CD4-positive, CD25-positive, alpha-beta regulatory T cell (primary cell): ENCODE data around the gene PET100. TPM values are rescaled to one million over a fixed set of nuclear protein-coding genes. Genes with fewer than 3 reads are reported as not detected.

Source experiments
- ATAC-seq, 2 donors: fragments of 150-1000 bp; cut with Tn5 transposase; one replicate each; pipeline ENCODE4 v1.10.0; 2021; ENCODE audit warnings: low read depth in 2 of 2, moderate number of reproducible peaks in 2 of 2, moderate library complexity in 1 of 2
- DNase-seq, 3 donors: peaks; one replicate each; pipeline versions ENCODE4 v3.0.0 to v3.0.0-alpha.2; 2012 to 2022; ENCODE audit warnings: mixed read lengths in 1 of 3
- H3K27ac ChIP-seq: one replicate; pipeline ENCODE4 v1.7.0; 2013; ENCODE audit warnings: mild to moderate bottlenecking, low read length; ENCODE audit not compliant: insufficient read depth, poor library complexity, severe bottlenecking
- H3K27me3 ChIP-seq: one replicate; pipeline ENCODE4 v1.7.0; 2013; ENCODE audit warnings: low read length; ENCODE audit not compliant: control insufficient read depth, insufficient read depth
- H3K36me3 ChIP-seq: one replicate; pipeline ENCODE4 v1.7.0; 2013; ENCODE audit warnings: mild to moderate bottlenecking, low read length, moderate library complexity; ENCODE audit not compliant: control insufficient read depth, insufficient read depth
- H3K4me1 ChIP-seq: 2 replicates; pipeline ENCODE4 v1.7.0; 2013; ENCODE audit warnings: mild to moderate bottlenecking, low read length; ENCODE audit not compliant: insufficient read depth, control insufficient read depth, poor library complexity, severe bottlenecking
- H3K4me3 ChIP-seq: one replicate; pipeline ENCODE4 v1.7.0; 2013; ENCODE audit warnings: low read depth, mild to moderate bottlenecking, low read length, moderate library complexity
- H3K9me3 ChIP-seq, 2 experiments: 1 replicate in 1 of 2; 2 replicates in 1 of 2; pipeline ENCODE4 v1.7.0; 2013; ENCODE audit warnings: low read length in 2 of 2, mild to moderate bottlenecking in 1 of 2, moderate library complexity in 1 of 2; ENCODE audit not compliant: control insufficient read depth in 2 of 2
- H3K27ac Mint-ChIP-seq, 3 donors: one replicate each; pipeline ENCODE4 v1.8.0; 2020 to 2022; ENCODE audit warnings: mild to moderate bottlenecking in 3 of 3, mixed read lengths in 3 of 3, moderate library complexity in 2 of 3
- H3K27me3 Mint-ChIP-seq: one replicate; pipeline ENCODE4 v1.8.0; 2022; ENCODE audit warnings: mild to moderate bottlenecking, mixed read lengths
- H3K36me3 Mint-ChIP-seq: one replicate; pipeline ENCODE4 v1.8.0; 2020; ENCODE audit warnings: mixed read lengths
- H3K4me1 Mint-ChIP-seq, 4 donors: one replicate each; pipeline ENCODE4 v1.8.0; 2020 to 2022; ENCODE audit warnings: mixed read lengths in 4 of 4, mild to moderate bottlenecking in 1 of 4
- H3K4me3 Mint-ChIP-seq, 4 donors: one replicate each; pipeline ENCODE4 v1.8.0; 2020 to 2022; ENCODE audit warnings: mild to moderate bottlenecking in 4 of 4, mixed read lengths in 4 of 4, moderate library complexity in 3 of 4
- H3K9me3 Mint-ChIP-seq, 7 donors: one replicate each; pipeline ENCODE4 v1.8.0; 2020 to 2022; ENCODE audit warnings: mixed read lengths in 7 of 7, mild to moderate bottlenecking in 3 of 7, moderate library complexity in 2 of 7
- polyA plus RNA-seq, 4 donors: library from polyadenylated mRNA; unstranded; fragments of 300-500 nt; fragmentation: Illumina TruSeq; gene quantifications; one replicate each; pipeline ENCODE4 v1.2.3, GENCODE V29; 2021
- total RNA-seq: library from RNA; stranded (reverse); gene quantifications from one replicate; pipeline ENCODE4 v1.2.3, GENCODE V29; 2022

PET100 gene
- total and polyA plus RNA-seq, 5 donors from 2014 or later, result 116 to 500 (median 298) TPM

DNA sequence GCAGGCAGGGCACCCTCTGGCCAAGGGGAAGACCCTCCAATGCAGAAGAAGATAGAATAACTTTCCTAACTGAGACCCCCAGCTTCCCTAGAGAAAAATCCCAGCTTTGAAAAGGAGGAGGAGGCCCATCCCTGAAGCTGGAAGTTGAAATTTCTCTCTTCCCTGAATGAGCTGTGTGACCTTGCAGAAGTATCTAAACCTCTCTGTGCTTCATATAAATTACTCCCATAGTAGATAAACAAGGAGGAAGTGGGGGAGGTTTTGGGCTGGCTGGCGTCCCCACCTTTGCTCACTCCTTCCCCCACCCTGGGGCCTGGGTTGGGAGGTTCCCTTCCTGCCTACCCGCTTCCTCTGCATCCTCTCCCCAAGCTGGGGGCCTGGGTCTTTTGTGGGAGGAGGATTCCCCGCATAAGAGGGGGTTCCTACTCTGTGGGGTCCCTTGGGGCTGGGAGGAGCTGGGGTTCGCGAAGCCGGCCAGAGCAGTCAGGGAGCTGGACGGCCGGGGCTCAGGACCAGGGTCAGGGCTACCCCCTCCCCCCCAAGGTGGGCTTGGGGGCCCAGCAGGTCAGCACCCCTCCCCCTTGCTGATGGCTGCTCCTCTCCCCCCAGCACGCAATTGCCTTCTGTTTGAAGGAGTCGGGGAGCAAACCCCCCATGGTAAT lies 22.2 kb upstream of the PET100 start:
- H3K4me1 Mint-ChIP-seq, result no peaks in the 10 kb centered on the region
- DNase-seq, result no peak
- H3K27ac Mint-ChIP-seq, result no peak overlapping the region
- Histone ChIP-seq H3K4me1 (no peaks in the 10 kb centered on the region), H3K36me3 (no peaks in the 10 kb centered on the region), H3K9me3 (no peaks in the 10 kb centered on the region), H3K4me3 (no peak overlapping the region), H3K27ac (no peak overlapping the region), H3K27me3 (no peaks in the 10 kb centered on the region)
- H3K9me3 Mint-ChIP-seq, result peaks cover 0 to 1% (median 0%) of the 10 kb centered on the region in 7 donors
- H3K36me3 Mint-ChIP-seq, result no peaks in the 10 kb centered on the region
- no peak overlapping the region for H3K4me3 Mint-ChIP-seq
- ATAC-seq, result no peak
- H3K27me3 Mint-ChIP-seq, result no peaks in the 10 kb centered on the region

- no peaks in the 10 kb centered on the region for H3K36me3 ChIP-seq
- no peak overlapping the region for H3K27ac ChIP-seq
- no peak overlapping the region for H3K27ac Mint-ChIP-seq
- H3K27me3 ChIP-seq, result no peaks in the 10 kb centered on the region
- H3K9me3 ChIP-seq, result no peaks in the 10 kb centered on the region
- peaks cover 0 to 1% (median 0%) of the 10 kb centered on the region in 7 donors for H3K9me3 Mint-ChIP-seq
- H3K4me1 Mint-ChIP-seq, result no peaks in the 10 kb centered on the region
- no peak overlapping the region for H3K4me3 Mint-ChIP-seq
- no peak overlapping the region for H3K4me3 ChIP-seq
- H3K27me3 Mint-ChIP-seq, result no peaks in the 10 kb centered on the region
- no peaks in the 10 kb centered on the region for H3K4me1 ChIP-seq
- DNase-seq (no peak), ATAC-seq (no peak)
- H3K36me3 Mint-ChIP-seq, result no peaks in the 10 kb centered on the region
These were observed 21.6 kb upstream of the PET100 start for GRCh38 chr19:7607874-7608560.

GRCh38 chr19:7610491-7611240 lies 18.9 kb upstream of the PET100 start:
- Histone ChIP-seq H3K27ac (no peak overlapping the region), H3K9me3 (no peaks in the 10 kb centered on the region), H3K27me3 (no peaks in the 10 kb centered on the region), H3K36me3 (no peaks in the 10 kb centered on the region), H3K4me1 (no peaks in the 10 kb centered on the region), H3K4me3 (no peak overlapping the region)
- Mint-ChIP-seq H3K4me3 (no peak overlapping the region), H3K27me3 (no peaks in the 10 kb centered on the region), H3K4me1 (no peaks in the 10 kb centered on the region), H3K27ac (no peak overlapping the region), H3K36me3 (no peaks in the 10 kb centered on the region), H3K9me3 (no peaks in the 10 kb centered on the region)
- no peak for ATAC-seq
- no peak for DNase-seq

- H3K4me3 Mint-ChIP-seq, result no peak overlapping the region
- no peaks in the 10 kb centered on the region for H3K27me3 Mint-ChIP-seq
- H3K4me1 Mint-ChIP-seq, result no peaks in the 10 kb centered on the region
- ATAC-seq (no peak), DNase-seq (no peak)
- no peaks in the 10 kb centered on the region for H3K9me3 Mint-ChIP-seq
- H3K36me3 Mint-ChIP-seq, result no peaks in the 10 kb centered on the region
- H3K27me3 ChIP-seq, result no peaks in the 10 kb centered on the region
- H3K36me3 ChIP-seq, result no peaks in the 10 kb centered on the region
- no peaks in the 10 kb centered on the region for H3K9me3 ChIP-seq
- no peak overlapping the region for H3K27ac ChIP-seq
- H3K4me3 ChIP-seq, result no peak overlapping the region
- no peaks in the 10 kb centered on the region for H3K4me1 ChIP-seq
- no peak overlapping the region for H3K27ac Mint-ChIP-seq
These were observed 17.9 kb upstream of the PET100 start for GRCh38 chr19:7611541-7612279.

- Histone ChIP-seq H3K36me3 (no peaks in the 10 kb centered on the region), H3K4me1 (no peaks in the 10 kb centered on the region), H3K9me3 (no peaks in the 10 kb centered on the region), H3K4me3 (no peak overlapping the region), H3K27me3 (no peaks in the 10 kb centered on the region), H3K27ac (no peak overlapping the region)
- Mint-ChIP-seq H3K4me1 (no peaks in the 10 kb centered on the region), H3K36me3 (no peaks in the 10 kb centered on the region), H3K9me3 (no peaks in the 10 kb centered on the region), H3K27ac (no peak overlapping the region), H3K27me3 (no peaks in the 10 kb centered on the region), H3K4me3 (no peak overlapping the region)
- DNase-seq (no peak), ATAC-seq (no peak)
These were observed 17.0 kb upstream of the PET100 start for GRCh38 chr19:7612282-7613274.

- no peak for DNase-seq
- H3K36me3 ChIP-seq, result peaks cover 8% of the 10 kb centered on the region
- H3K4me1 ChIP-seq, result no peaks in the 10 kb centered on the region
- peaks cover 4% of the 10 kb centered on the region for H3K27me3 Mint-ChIP-seq
- no peak overlapping the region for H3K27ac ChIP-seq
- no peaks in the 10 kb centered on the region for H3K9me3 ChIP-seq
- ATAC-seq, result no peak
- no peak overlapping the region for H3K27ac Mint-ChIP-seq
- peaks cover 8% of the 10 kb centered on the region for H3K36me3 Mint-ChIP-seq
- H3K4me3 Mint-ChIP-seq, result no peak overlapping the region
- no peaks in the 10 kb centered on the region for H3K9me3 Mint-ChIP-seq
- H3K27me3 ChIP-seq, result no peaks in the 10 kb centered on the region
- H3K4me1 Mint-ChIP-seq, result peaks cover 0 to 5% (median 0%) of the 10 kb centered on the region in 4 donors
- H3K4me3 ChIP-seq, result no peak overlapping the region
These were observed 14.5 kb upstream of the PET100 start for GRCh38 chr19:7614859-7615741.
